ENCODE measurements around the gene PER1. TPM values are rescaled to one million over a fixed set of nuclear protein-coding genes. Genes with fewer than 3 reads are reported as not detected.

PER1 gene
- total RNA-seq, 5 donors from 2014 or later (not counting 1 experiment from before 2014, with no cell fraction given): 62.6 to 1,675 (median 82.4) TPM

DNA sequence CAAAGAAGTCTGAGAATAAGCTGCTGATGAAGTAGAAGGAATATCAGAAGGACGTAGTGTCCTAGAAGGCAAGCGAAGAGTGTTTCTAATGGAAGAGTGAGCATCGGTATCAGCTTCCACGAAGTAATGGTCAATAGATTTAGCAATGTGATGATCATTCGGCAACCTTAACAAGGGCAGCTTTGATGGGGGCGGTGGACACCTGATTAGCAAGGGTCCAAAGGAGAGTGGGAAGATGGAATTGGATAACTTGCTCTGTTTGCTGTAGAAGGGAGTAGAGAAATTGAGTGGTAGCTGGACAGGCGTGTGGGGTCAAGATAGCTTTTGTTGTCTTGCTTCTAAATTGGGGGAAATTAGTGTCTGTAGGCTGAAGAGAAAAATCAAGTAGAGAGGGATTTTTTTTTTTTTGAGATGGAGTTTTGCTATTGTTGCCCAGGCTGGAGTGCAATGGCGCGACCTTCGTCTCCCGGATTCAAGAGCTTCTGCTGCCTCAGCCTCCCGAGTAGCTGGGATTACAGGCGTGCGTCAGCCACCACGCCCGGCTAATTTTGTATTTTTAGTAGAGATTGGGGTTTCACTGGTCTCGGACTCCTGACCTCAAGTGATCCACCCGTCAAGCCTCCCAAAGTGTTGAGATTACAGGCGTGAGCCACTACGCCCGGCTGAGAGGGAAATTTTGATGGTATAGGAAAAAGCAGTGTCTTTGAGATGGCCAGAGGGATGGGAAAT lies 14.4 kb downstream of the PER1 start:
- Histone ChIP-seq H3K27me3 (replicated peaks in 1 of 2; ENCODE audit: control insufficient read depth in 2 of 2, extremely low read depth in 1 of 2, insufficient read depth in 2 of 2, low read length in 1 of 2) (peaks cover 0 to 11% of the 10 kb centered on the region in 2 experiments), H3K4me3 (ENCODE audit: control insufficient read depth in 1 of 2, extremely low read depth in 1 of 2, low read length in 1 of 2) (peak overlapping the region; percentile 68 to 74), H3K36me3 (ENCODE audit: control insufficient read depth in 2 of 2, extremely low read depth in 1 of 2, insufficient read depth in 1 of 2, low read length in 1 of 2) (peaks cover 11 to 30% of the 10 kb centered on the region in 2 donors), H3K27ac (ENCODE audit: low read length) (peak overlapping the region; percentile 97), H3K4me1 (ENCODE audit: control insufficient read depth in 1 of 2, extremely low read depth in 1 of 2, insufficient read depth in 2 of 2, low read length in 2 of 2) (peaks cover 10 to 28% of the 10 kb centered on the region in 2 experiments), H3K9me3 (no peaks in the 10 kb centered on the region)
- ChIA-PET CTCF (interaction anchor here (0.6 to 2.6 kb wide), 11 partner anchors 13 to 595 kb away, joined by 3 to 23 read pairs (median 5); partner anchors contain the start of gene TMEM107 (in 1 of the 2)), POLR2A (interaction anchor here (0.5 to 1.1 kb wide), 4 partner anchors 8 to 906 kb away, joined by 3 to 7 read pairs (median 5); no protein-coding TSS in a partner anchor)
- Mint-ChIP-seq H3K9me3 (no peaks in the 10 kb centered on the region), H3K27ac (no peak overlapping the region), H3K27me3 (no peaks in the 10 kb centered on the region), H3K36me3 (peaks cover 14% of the 10 kb centered on the region), H3K4me1 (peaks cover 0 to 9% (median 2%) of the 10 kb centered on the region in 3 donors), H3K4me3 (no peak overlapping the region)
- WGBS (ENCODE audit: insufficient coverage): 36% methylated on average over 16 of the region's 21 CpGs
- DNase-seq: peak in 2 of 35 experiments; percentile 7 to 17
- no peak for ATAC-seq (replicated peaks in 1 of 4)

DNA sequence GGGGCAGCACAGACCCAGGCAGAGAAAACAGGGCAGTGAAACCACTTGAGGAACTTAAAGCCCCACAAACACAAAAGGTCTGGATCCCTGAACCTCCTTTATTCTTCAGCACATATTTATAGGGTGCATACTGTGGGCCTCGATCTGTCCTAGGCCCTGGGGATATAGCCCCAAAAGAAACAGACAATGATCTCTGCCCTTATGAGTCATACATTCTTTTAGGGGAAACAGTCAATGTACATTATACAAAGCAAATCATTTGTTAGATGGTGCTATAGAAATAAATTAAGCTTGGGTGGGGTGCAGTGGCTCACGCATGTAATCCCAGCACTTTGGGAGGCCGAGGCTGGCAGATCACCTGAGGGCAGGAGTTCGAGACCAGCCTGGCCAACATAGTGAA lies 18.3 kb downstream of the PER1 start:
- ATAC-seq (replicated peaks in 1 of 4) (no peak), DNase-seq (no peak)
- Mint-ChIP-seq H3K27ac (no peak overlapping the region), H3K27me3 (no peaks in the 10 kb centered on the region), H3K9me3 (no peaks in the 10 kb centered on the region), H3K4me1 (peaks cover 0 to 2% (median 0%) of the 10 kb centered on the region in 3 donors), H3K4me3 (no peak overlapping the region), H3K36me3 (no peaks in the 10 kb centered on the region)
- Histone ChIP-seq H3K4me3 (ENCODE audit: control insufficient read depth in 1 of 2, extremely low read depth in 1 of 2, low read length in 1 of 2) (no peak overlapping the region), H3K27ac (ENCODE audit: low read length) (no peak overlapping the region), H3K4me1 (ENCODE audit: control insufficient read depth in 1 of 2, extremely low read depth in 1 of 2, insufficient read depth in 2 of 2, low read length in 2 of 2) (peaks cover 4 to 14% of the 10 kb centered on the region in 2 experiments), H3K9me3 (no peaks in the 10 kb centered on the region), H3K27me3 (replicated peaks in 1 of 2; ENCODE audit: control insufficient read depth in 2 of 2, extremely low read depth in 1 of 2, insufficient read depth in 2 of 2, low read length in 1 of 2) (peaks cover 0 to 16% of the 10 kb centered on the region in 2 experiments), H3K36me3 (ENCODE audit: control insufficient read depth in 2 of 2, extremely low read depth in 1 of 2, insufficient read depth in 1 of 2, low read length in 1 of 2) (no peaks in the 10 kb centered on the region)
- CTCF ChIA-PET: interaction anchor here in 1 of 2 donors (1.0 kb wide), 1 partner anchor 88 kb away, joined by 3 read pairs; no protein-coding TSS in a partner anchor
- WGBS (ENCODE audit: insufficient coverage): 70% methylated on average over 3 of the region's 4 CpGs
- POLR2A ChIA-PET: interaction anchor here (0.6 kb wide), 4 partner anchors 15 to 180 kb away, joined by 3 to 5 read pairs (median 3); no protein-coding TSS in a partner anchor

DNA sequence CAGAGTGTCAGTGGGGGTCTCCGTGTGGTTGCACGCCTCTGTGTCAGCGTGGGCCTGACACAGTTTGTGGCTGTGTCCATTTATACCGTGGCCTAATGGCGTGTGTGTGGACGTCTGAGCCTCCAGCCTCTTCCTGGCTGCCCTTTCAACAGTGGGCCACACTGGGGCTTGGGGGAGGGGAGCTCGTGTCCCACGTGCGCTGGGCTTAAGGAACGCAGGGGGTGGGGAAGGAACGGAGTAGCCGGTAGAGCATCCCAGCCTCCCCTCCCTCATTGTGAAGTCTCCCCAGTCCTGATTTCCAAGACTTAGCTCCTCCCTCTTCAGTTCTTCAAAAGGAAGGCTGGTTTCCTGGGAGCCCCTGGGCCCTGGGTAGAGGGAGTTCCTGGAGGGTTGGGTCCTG lies 18.8 kb downstream of the PER1 start:
- H3K4me3 ChIP-seq (ENCODE audit: control insufficient read depth in 1 of 2, extremely low read depth in 1 of 2, low read length in 1 of 2): no peak overlapping the region
- Mint-ChIP-seq H3K4me3 (no peak overlapping the region), H3K36me3 (no peaks in the 10 kb centered on the region), H3K9me3 (no peaks in the 10 kb centered on the region), H3K27ac (no peak overlapping the region), H3K27me3 (no peaks in the 10 kb centered on the region), H3K4me1 (peaks cover 0 to 2% (median 0%) of the 10 kb centered on the region in 3 donors)
- no peaks in the 10 kb centered on the region for H3K9me3 ChIP-seq
- WGBS (ENCODE audit: insufficient coverage): 92% methylated on average over 4 of the region's 12 CpGs
- ChIA-PET POLR2A (interaction anchor here in 1 of 2 donors (0.6 kb wide), 1 partner anchor 180 kb away, joined by 3 read pairs; no protein-coding TSS in a partner anchor), CTCF (interaction anchor here in 1 of 2 donors (0.7 kb wide), 1 partner anchor 50 kb away, joined by 4 read pairs; no protein-coding TSS in a partner anchor)
- ATAC-seq (replicated peaks in 1 of 4): peak in 1 of 4 experiments; percentile 6
- H3K4me1 ChIP-seq (ENCODE audit: control insufficient read depth in 1 of 2, extremely low read depth in 1 of 2, insufficient read depth in 2 of 2, low read length in 2 of 2): peaks cover 3 to 9% of the 10 kb centered on the region in 2 experiments
- no peak for DNase-seq
- no peaks in the 10 kb centered on the region for H3K36me3 ChIP-seq (ENCODE audit: control insufficient read depth in 2 of 2, extremely low read depth in 1 of 2, insufficient read depth in 1 of 2, low read length in 1 of 2)
- no peak overlapping the region for H3K27ac ChIP-seq (ENCODE audit: low read length)
- peaks cover 0 to 16% of the 10 kb centered on the region in 2 experiments for H3K27me3 ChIP-seq (replicated peaks in 1 of 2; ENCODE audit: control insufficient read depth in 2 of 2, extremely low read depth in 1 of 2, insufficient read depth in 2 of 2, low read length in 1 of 2)

DNA sequence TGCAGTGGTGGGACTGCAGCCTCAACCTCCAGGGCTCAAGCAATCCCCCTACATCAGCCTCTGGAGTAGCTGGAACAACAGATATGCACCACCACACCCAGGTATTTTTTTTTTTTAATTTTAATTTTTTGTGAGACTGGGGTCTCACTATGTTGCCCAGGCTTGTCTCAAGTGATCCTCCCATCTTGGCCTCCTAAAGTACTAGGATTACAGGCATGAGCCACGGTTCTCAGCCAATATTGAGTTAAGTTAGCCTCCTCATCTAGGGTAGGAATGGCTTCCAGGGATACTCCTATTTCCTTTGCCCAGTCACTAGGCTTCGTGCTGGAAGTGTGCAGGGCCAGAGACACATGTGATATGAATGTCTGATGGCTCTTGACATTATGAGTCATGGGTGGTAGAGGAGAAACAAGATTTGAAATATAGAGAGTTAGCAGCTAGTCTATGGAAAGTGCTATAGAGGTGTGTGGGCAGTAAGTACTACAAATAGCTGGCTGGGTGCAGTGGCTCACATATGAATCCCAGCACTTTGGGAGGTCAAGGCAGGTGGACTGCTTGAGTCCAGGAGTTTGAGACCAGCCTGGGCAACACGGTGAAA lies 20.3 kb downstream of the PER1 start:
- ATAC-seq (replicated peaks in 1 of 4) (no peak), DNase-seq (no peak)
- H3K4me3 Mint-ChIP-seq: no peak overlapping the region
- Histone ChIP-seq H3K36me3 (ENCODE audit: control insufficient read depth in 2 of 2, extremely low read depth in 1 of 2, insufficient read depth in 1 of 2, low read length in 1 of 2) (no peaks in the 10 kb centered on the region), H3K27me3 (replicated peaks in 1 of 2; ENCODE audit: control insufficient read depth in 2 of 2, extremely low read depth in 1 of 2, insufficient read depth in 2 of 2, low read length in 1 of 2) (peaks cover 0 to 24% of the 10 kb centered on the region in 2 experiments), H3K4me1 (ENCODE audit: control insufficient read depth in 1 of 2, extremely low read depth in 1 of 2, insufficient read depth in 2 of 2, low read length in 2 of 2) (peaks cover 0 to 3% of the 10 kb centered on the region in 2 experiments), H3K9me3 (no peaks in the 10 kb centered on the region), H3K27ac (ENCODE audit: low read length) (no peak overlapping the region), H3K4me3 (ENCODE audit: control insufficient read depth in 1 of 2, extremely low read depth in 1 of 2, low read length in 1 of 2) (no peak overlapping the region)
- peaks cover 0 to 3% of the 10 kb centered on the region in 2 donors for H3K27me3 Mint-ChIP-seq
- ChIA-PET POLR2A (interaction anchor here in 1 of 2 donors (0.5 to 0.6 kb wide), 2 partner anchors 20 to 552 kb away, joined by 3 read pairs; no protein-coding TSS in a partner anchor), CTCF (interaction anchor here in 1 of 2 donors (0.7 kb wide), 1 partner anchor 89 kb away, joined by 3 read pairs; no protein-coding TSS in a partner anchor)
- H3K36me3 Mint-ChIP-seq: no peaks in the 10 kb centered on the region
- H3K9me3 Mint-ChIP-seq: no peaks in the 10 kb centered on the region
- H3K4me1 Mint-ChIP-seq: peaks cover 4 to 6% (median 5%) of the 10 kb centered on the region in 3 donors
- 73% methylated on average over 3 of the region's 3 CpGs for WGBS (ENCODE audit: insufficient coverage)
- no peak overlapping the region for H3K27ac Mint-ChIP-seq

DNA sequence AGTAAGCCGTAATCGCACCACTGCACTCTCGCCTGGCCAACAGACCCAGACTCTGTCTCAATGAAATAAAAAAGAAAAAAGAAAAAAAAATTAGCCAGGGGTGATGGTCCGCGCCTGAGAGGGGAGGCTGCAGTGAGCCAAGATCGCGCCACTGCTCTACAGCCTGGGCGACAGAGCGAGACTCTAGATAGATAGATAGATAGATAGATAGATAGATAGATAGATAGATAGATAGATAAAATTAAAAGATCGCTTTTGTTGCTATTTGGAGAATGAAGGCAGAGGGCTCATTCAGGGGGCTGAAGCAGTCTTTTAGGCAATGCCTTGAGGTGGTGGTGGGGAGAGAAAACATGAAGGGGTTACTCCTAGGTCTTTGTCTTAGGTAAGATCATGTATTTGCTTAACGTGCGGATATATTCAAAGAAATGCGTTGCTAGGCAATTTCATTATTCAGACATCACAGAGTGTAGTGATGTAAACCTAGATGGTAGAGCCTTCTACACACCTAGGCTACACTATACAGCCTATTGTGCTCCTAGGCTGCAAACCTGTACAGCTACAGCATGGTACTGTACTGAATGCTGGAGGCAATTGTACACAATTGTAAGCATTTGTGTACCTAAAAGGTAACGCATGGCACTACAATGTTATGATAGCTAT lies 23.9 kb downstream of the PER1 start:
- Histone ChIP-seq H3K4me1 (ENCODE audit: control insufficient read depth in 1 of 2, extremely low read depth in 1 of 2, insufficient read depth in 2 of 2, low read length in 2 of 2) (peaks cover 22 to 38% of the 10 kb centered on the region in 2 experiments), H3K9me3 (no peaks in the 10 kb centered on the region), H3K27ac (ENCODE audit: low read length) (no peak overlapping the region), H3K27me3 (replicated peaks in 1 of 2; ENCODE audit: control insufficient read depth in 2 of 2, extremely low read depth in 1 of 2, insufficient read depth in 2 of 2, low read length in 1 of 2) (peaks cover 0 to 45% of the 10 kb centered on the region in 2 experiments), H3K36me3 (ENCODE audit: control insufficient read depth in 2 of 2, extremely low read depth in 1 of 2, insufficient read depth in 1 of 2, low read length in 1 of 2) (no peaks in the 10 kb centered on the region), H3K4me3 (ENCODE audit: control insufficient read depth in 1 of 2, extremely low read depth in 1 of 2, low read length in 1 of 2) (no peak overlapping the region)
- ATAC-seq (replicated peaks in 1 of 4): no peak
- no peak overlapping the region for H3K27ac Mint-ChIP-seq
- DNase-seq: peak in 1 of 35 experiments; percentile 16
- peaks cover 37 to 42% (median 37%) of the 10 kb centered on the region in 3 donors for H3K4me1 Mint-ChIP-seq
- ChIA-PET POLR2A (no interaction called here), CTCF (no interaction called here)
- no peak overlapping the region for H3K4me3 Mint-ChIP-seq
- H3K9me3 Mint-ChIP-seq: no peaks in the 10 kb centered on the region
- 93% methylated on average over 10 of the region's 14 CpGs for WGBS (ENCODE audit: insufficient coverage)
- H3K27me3 Mint-ChIP-seq: peaks cover 5 to 27% of the 10 kb centered on the region in 2 donors
- H3K36me3 Mint-ChIP-seq: no peaks in the 10 kb centered on the region

Data from T-cell (primary cell).